HG03469 (cell line): ENCODE results near the gene COIL.
"Not testable (repeated sequence)": the region's sequence is repeated elsewhere in the genome, so short reads cannot be mapped to it uniquely, and the experiment has no call there.

Experiments used
- ATAC-seq: cut with Tn5 transposase; IDR thresholded peaks from one replicate; pipeline ENCODE4 v1.9.1; 2021; ENCODE audit warnings: mild to moderate bottlenecking, moderate library complexity, moderate number of reproducible peaks; ENCODE audit not compliant: unreplicated experiment

The COIL gene, protein sequence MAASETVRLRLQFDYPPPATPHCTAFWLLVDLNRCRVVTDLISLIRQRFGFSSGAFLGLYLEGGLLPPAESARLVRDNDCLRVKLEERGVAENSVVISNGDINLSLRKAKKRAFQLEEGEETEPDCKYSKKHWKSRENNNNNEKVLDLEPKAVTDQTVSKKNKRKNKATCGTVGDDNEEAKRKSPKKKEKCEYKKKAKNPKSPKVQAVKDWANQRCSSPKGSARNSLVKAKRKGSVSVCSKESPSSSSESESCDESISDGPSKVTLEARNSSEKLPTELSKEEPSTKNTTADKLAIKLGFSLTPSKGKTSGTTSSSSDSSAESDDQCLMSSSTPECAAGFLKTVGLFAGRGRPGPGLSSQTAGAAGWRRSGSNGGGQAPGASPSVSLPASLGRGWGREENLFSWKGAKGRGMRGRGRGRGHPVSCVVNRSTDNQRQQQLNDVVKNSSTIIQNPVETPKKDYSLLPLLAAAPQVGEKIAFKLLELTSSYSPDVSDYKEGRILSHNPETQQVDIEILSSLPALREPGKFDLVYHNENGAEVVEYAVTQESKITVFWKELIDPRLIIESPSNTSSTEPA

GRCh38 chr17:56960596-56961538, at the start of gene COIL:
Gene COIL (minus strand): TSS chr17:56961050. CDS start chr17:56961019, 31 bp downstream.
- ATAC-seq = peak; percentile 84

DNA sequence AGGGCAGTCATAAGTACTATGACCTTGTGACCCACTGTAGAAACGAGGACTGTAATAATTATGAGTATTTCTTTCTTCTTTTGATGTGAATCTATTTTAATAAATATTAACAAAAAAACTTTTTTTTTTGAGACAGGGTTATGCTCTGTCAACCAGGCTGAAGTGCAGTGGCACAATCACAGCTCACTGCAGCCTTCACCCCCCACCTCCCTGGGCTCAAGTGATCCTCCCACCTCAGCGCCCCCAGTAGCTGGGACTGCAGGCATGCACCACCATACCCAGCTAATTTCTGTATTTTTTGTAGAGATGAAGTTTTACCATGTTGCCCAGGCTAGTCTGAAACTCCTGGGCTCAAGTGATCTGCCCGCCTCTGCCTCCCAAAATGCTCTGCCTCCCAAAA, 49.6 kb upstream of the COIL start:
- no peak for ATAC-seq

- no peak for ATAC-seq
These were observed 49.0 kb upstream of the COIL start for GRCh38 chr17:57009737-57010445.

- no peak for ATAC-seq
These were observed 48.1 kb upstream of the COIL start for GRCh38 chr17:57008958-57009357.

- ATAC-seq = no peak
These were observed 45.2 kb upstream of the COIL start for GRCh38 chr17:57006040-57006439.

- ATAC-seq = peak; percentile 69
These were observed 44.2 kb upstream of the COIL start for GRCh38 chr17:57004944-57005579.

GRCh38 chr17:57002904-57003303, 42.1 kb upstream of the COIL start:
- ATAC-seq = no peak

DNA sequence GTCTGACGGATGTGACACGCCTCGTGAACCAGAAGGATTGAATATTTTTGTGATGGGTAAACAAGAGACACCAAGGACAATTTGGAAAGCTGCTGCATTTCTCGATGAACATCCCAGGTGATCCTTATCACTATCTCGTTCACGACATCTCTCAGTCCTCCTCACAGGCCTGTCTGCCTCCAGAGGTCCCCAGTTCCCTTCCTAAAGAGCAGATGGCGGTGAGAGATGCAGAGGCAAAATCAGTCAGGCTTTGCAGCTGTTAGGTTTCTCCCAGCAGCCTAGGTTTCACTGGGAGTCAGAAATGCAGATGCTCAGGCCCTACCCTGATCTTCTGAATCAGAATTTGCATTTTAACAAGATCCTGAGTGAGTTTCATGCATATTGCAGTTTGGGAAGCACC, 40.7 kb upstream of the COIL start:
- ATAC-seq = no peak

GRCh38 chr17:56997313-56997712, 36.5 kb upstream of the COIL start:
- no peak for ATAC-seq

- no peak for ATAC-seq
These were observed 34.9 kb upstream of the COIL start for GRCh38 chr17:56995766-56996165.

DNA sequence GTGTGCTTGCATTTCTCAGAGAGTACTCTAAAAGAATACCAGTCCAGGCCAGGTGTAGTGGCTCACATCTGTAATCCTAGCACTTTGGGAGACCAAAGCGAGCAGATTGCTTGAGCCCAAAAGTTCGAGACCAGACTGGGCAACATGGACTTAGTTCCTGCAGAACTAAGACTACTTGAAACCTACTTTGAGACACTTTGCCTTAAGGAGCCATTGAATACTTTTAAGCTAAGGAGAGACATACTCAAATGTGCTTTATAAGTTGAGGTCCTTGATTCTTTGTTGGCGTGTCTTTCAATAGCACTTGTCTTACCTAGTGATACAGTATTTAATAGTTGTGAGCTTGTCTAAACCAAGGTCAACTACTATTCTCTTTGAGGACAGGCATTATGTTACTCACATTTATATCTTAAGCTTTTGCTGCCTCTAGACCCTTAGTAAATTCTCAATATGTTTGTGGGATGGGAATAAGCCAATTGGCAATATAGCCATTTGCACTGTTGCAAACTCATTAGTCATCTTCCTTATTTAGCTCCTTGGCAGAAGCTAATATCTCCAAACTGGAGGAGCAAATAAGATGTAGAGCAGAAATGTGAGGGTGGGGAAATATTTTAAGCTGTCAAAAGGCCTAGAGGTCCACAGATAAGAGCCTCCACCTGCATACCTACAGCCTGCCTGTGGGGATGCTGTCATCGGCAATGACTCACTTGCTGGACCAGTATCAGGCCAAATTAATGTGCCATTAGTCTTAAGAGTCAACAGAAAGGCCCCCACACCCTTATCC, 33.4 kb upstream of the COIL start:
- no peak for ATAC-seq

- ATAC-seq = no peak
These were observed 31.5 kb upstream of the COIL start for GRCh38 chr17:56992364-56992763.

DNA sequence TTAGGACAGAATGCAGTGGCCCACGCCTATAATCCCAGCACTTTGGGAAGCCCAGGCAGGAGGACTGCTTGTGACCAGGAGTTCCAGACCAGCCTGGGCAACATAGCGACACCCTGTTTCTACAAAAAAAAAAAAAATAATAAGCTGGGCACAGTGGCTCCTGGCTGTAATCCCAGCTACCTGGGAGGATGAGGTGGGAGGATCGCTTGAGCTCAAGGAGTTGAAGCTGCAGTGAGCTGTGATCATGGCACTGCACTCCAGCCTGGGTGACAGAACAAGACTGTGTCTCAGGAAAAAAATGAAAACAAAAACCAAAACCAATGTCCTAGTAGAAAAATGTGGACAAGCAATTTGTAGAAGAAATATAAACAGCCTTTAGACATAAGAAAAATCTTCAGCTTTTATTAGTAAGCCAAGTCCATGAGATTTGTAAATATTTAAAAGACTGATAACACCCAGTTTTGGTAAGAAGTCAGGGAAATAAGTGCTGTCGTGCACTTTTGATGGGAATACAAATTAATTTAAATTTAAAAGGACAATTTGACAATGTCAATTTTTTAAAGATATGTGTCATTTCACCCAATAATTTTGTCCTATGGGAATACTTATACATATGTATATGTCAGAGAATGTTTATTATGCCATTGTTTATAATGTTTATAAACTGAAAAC, 28.2 kb upstream of the COIL start:
- ATAC-seq = no peak

DNA sequence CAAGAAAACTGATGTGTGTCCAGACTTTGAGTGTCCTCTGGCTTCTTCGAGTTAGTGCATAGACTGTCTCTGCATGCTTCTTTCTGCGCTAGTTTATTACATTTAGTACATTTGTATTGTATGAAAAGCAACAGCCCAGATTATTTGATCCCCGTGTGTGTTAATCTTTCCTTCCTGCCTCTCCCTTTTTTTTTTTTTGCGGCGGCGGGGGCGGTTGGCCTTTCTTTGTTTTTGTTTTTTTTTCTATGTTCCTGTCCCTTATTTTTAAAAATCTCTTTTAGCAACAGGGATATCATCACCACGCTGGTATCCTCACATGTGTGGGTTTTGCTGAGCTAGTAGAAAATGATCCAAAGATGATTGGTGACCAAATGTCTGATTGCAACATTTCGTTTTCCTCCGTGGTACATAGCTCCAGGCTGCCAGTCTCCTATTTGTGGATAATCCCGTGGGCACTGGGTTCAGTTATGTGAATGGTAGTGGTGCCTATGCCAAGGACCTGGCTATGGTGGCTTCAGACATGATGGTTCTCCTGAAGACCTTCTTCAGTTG, 26.5 kb upstream of the COIL start:
- no peak for ATAC-seq

- no peak for ATAC-seq
These were observed 24.7 kb upstream of the COIL start for GRCh38 chr17:56985371-56986162.

DNA sequence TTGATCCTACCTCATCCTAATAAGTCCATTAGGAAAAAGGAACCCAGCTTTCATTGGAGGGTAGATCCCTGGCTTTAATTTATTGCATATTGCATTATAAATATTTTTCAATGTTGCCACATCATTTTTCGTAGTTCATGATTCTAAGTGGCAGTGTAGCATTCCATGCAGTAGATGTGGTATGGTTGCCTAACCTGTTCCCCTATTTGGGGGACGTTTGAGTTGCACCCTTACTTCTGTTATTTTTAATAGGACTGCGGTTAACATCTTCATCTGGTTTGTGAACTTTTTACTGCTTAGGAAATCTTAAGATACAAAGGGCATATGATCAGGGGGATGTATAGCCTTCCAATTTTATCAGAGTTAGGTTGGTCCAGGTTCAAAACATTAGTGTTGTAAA, 22.5 kb upstream of the COIL start:
- no peak for ATAC-seq

DNA sequence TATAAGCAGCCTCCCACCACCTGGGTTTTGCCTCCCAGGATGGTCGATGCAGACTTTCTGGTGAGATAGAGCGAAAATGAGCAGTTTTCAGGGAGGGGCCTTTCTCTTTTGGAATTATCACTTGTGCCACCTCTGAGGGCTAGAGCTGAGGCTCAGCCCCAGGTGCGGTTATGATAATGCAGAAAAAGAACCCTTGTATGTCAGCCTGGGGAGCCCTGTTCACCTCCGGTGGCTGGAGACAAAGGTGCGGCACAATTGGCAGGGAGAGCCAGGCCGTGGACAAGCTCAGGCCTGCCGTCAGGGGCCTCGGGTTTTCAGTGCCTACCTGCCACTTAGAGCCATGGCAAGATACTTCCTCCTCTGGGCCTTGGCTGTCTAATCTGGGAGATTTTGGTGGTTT, 21.5 kb upstream of the COIL start:
- no peak for ATAC-seq

- ATAC-seq = not testable (repeated sequence)
These were observed 19.7 kb upstream of the COIL start for GRCh38 chr17:56980526-56980925.
